ENCODE results near the gene DEPDC5. TPM values are rescaled to one million over a fixed set of nuclear protein-coding genes. Genes with fewer than 3 reads are reported as not detected.
"Not testable (repeated sequence)": the region's sequence is repeated elsewhere in the genome, so short reads cannot be mapped to it uniquely, and the experiment has no call there.

The DEPDC5 gene
- total RNA-seq, 2 donors from 2014 or later, result 31.9 to 43.2 TPM

DNA sequence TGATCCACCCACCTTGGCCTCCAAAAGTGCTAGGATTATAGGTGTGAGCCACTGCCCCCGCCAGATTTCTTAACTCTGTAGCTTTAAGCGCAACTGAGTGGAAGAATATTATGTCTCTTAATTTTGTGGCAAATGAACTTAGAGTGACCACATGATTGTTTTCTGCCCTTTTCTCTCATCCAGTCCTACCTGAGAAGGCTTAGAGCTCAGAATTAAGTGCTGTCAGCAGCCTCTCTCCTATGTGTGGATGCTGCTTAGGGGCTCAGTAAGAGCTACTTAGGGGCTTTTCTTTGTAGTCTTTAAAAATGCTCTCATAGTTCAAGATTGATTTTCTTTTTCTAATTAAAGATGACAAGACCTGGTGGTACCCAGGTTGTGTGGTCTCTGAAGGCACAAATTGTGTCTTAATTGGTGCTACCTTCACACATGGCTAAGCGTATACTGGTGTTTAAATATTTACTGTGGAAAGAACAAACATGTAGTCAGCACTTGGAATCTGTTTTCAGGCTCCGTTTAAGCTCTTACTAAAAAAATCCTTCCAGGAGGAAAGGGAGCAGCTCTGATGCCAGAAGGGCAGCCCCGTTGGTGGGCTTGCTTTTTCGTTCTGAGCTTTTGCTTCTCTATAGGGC is 59.3 kb downstream of the DEPDC5 start:
- Histone ChIP-seq H3K4me1 (ENCODE audit: control insufficient read depth, insufficient read depth, low read length) (no peaks in the 10 kb centered on the region), H3K4me3 (ENCODE audit: low read length) (no peak overlapping the region), H3K9me3 (ENCODE audit: control insufficient read depth, low read length) (no peaks in the 10 kb centered on the region), H3K36me3 (ENCODE audit: control insufficient read depth, insufficient read depth, low read length) (peaks cover 58% of the 10 kb centered on the region), H3K27ac (ENCODE audit: low read depth, low read length) (no peak overlapping the region), H3K9ac (ENCODE audit: extremely low read depth, low read length, poor library complexity, severe bottlenecking) (peak overlapping the region; percentile 20), H3K27me3 (ENCODE audit: control insufficient read depth, insufficient read depth, low read length, poor library complexity, severe bottlenecking) (no peaks in the 10 kb centered on the region)
- Mint-ChIP-seq H3K27me3 (ENCODE audit: insufficient read depth) (no peaks in the 10 kb centered on the region), H3K4me1 (peaks cover 6% of the 10 kb centered on the region), H3K27ac (peak overlapping the region; percentile 72), H3K4me3 (no peak overlapping the region), H3K36me3 (ENCODE audit: low read depth) (peaks cover 61% of the 10 kb centered on the region), H3K9me3 (no peaks in the 10 kb centered on the region)
- TF ChIP-seq, protein P1, sequence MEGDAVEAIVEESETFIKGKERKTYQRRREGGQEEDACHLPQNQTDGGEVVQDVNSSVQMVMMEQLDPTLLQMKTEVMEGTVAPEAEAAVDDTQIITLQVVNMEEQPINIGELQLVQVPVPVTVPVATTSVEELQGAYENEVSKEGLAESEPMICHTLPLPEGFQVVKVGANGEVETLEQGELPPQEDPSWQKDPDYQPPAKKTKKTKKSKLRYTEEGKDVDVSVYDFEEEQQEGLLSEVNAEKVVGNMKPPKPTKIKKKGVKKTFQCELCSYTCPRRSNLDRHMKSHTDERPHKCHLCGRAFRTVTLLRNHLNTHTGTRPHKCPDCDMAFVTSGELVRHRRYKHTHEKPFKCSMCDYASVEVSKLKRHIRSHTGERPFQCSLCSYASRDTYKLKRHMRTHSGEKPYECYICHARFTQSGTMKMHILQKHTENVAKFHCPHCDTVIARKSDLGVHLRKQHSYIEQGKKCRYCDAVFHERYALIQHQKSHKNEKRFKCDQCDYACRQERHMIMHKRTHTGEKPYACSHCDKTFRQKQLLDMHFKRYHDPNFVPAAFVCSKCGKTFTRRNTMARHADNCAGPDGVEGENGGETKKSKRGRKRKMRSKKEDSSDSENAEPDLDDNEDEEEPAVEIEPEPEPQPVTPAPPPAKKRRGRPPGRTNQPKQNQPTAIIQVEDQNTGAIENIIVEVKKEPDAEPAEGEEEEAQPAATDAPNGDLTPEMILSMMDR (conservative IDR thresholded peaks at IDR 0.05), result no peak
- no peak for DNase-seq
- WGBS, 2 experiments (ENCODE audit: insufficient coverage in 1 of 2, insufficient read length in 1 of 2), result 94% methylated on average over 6 of the region's 6 CpGs

DNA sequence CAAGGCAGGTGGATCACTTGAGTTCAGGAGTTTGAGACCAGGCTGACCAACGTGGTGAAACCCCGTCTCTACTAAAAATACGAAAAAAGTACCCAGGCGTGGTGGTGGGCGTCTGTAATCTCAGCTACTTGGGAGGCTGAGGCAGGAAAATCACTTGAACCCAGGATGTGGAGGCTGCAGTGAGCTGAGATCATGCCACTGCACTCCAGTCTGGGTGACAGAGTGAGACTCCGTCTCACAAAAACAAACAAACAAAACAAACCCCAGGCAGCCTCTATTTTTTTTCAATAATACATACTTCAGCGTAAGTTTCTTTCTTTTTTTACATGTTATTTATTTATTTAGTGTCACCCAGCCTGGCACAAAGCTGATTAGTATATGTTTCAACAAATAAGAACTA is 60.1 kb downstream of the DEPDC5 start:
- H3K9me3 Mint-ChIP-seq; DNase-seq; H3K9me3 ChIP-seq (ENCODE audit: control insufficient read depth, low read length); H3K4me1 ChIP-seq (ENCODE audit: control insufficient read depth, insufficient read depth, low read length); H3K9ac ChIP-seq (ENCODE audit: extremely low read depth, low read length, poor library complexity, severe bottlenecking); H3K4me3 Mint-ChIP-seq; H3K27me3 Mint-ChIP-seq (ENCODE audit: insufficient read depth); H3K4me3 ChIP-seq (ENCODE audit: low read length); H3K27me3 ChIP-seq (ENCODE audit: control insufficient read depth, insufficient read depth, low read length, poor library complexity, severe bottlenecking); H3K4me1 Mint-ChIP-seq; H3K27ac ChIP-seq (ENCODE audit: low read depth, low read length): not testable (repeated sequence)
- 93 to 94% methylated on average over 5 to 6 of the region's 7 CpGs for WGBS, 2 experiments (ENCODE audit: insufficient coverage in 1 of 2, insufficient read length in 1 of 2)
- peak overlapping the region; percentile 26 for H3K27ac Mint-ChIP-seq
- peaks cover 69% of the 10 kb centered on the region for H3K36me3 Mint-ChIP-seq (ENCODE audit: low read depth)
- peaks cover 66% of the 10 kb centered on the region for H3K36me3 ChIP-seq (ENCODE audit: control insufficient read depth, insufficient read depth, low read length)

DNA sequence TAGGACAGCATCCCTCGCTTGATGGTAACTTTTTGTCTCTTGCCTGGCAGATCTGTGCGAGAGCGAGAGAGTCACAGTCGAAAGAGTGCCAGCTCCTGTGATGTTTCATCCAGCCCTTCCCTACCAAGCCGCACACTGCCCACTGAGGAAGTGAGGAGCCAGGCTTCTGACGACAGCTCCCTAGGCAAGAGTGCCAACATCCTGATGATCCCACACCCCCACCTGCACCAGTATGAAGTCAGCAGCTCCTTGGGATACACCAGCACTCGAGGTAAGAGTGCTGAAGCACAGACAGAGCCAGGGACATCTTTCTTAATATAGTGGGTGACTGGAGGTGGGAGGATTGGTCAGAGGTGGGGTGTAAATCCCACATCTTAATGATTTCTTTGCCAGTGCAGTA is 61.1 kb downstream of the DEPDC5 start:
- no peaks in the 10 kb centered on the region for H3K9me3 ChIP-seq (ENCODE audit: control insufficient read depth, low read length)
- H3K36me3 Mint-ChIP-seq (ENCODE audit: low read depth), result peaks cover 72% of the 10 kb centered on the region
- H3K36me3 ChIP-seq (ENCODE audit: control insufficient read depth, insufficient read depth, low read length), result peaks cover 68% of the 10 kb centered on the region
- no peaks in the 10 kb centered on the region for H3K9me3 Mint-ChIP-seq
- H3K4me1 ChIP-seq (ENCODE audit: control insufficient read depth, insufficient read depth, low read length), result no peaks in the 10 kb centered on the region
- H3K27ac ChIP-seq (ENCODE audit: low read depth, low read length), result no peak overlapping the region
- H3K27me3 ChIP-seq (ENCODE audit: control insufficient read depth, insufficient read depth, low read length, poor library complexity, severe bottlenecking), result no peaks in the 10 kb centered on the region
- H3K4me1 Mint-ChIP-seq, result peaks cover 6% of the 10 kb centered on the region
- no peak overlapping the region for H3K4me3 Mint-ChIP-seq
- 89 to 96% methylated on average over 3 to 7 of the region's 7 CpGs for WGBS, 2 experiments (ENCODE audit: insufficient coverage in 1 of 2, insufficient read length in 1 of 2)
- H3K9ac ChIP-seq (ENCODE audit: extremely low read depth, low read length, poor library complexity, severe bottlenecking), result no peak overlapping the region
- H3K4me3 ChIP-seq (ENCODE audit: low read length), result no peak overlapping the region
- no peak overlapping the region for H3K27ac Mint-ChIP-seq
- TF ChIP-seq, protein P1 (conservative IDR thresholded peaks at IDR 0.05), result no peak
- no peaks in the 10 kb centered on the region for H3K27me3 Mint-ChIP-seq (ENCODE audit: insufficient read depth)
- DNase-seq, result no peak

DNA sequence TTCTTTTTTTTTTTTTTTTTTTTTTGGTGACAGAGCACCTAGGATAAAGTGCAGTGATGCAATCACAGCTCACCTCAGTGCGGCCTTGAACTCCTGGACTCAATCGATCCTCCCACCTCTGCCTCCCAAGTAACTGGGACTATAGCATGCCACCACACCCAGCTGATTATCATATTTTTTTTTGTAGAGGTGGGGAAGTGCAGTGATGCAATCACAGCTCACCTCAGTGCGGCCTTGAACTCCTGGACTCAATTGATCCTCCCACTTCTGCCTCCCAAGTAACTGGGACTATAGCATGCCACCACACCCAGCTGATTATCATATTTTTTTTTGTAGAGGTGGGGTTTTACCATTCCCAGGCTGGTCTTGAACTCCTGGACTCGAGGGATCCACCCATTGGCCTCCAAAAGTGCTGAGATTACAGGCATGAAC is 61.6 kb downstream of the DEPDC5 start:
- H3K36me3 Mint-ChIP-seq (ENCODE audit: low read depth), result peaks cover 68% of the 10 kb centered on the region
- not testable (repeated sequence) for H3K27ac ChIP-seq (ENCODE audit: low read depth, low read length); H3K9ac ChIP-seq (ENCODE audit: extremely low read depth, low read length, poor library complexity, severe bottlenecking); H3K9me3 Mint-ChIP-seq; DNase-seq; H3K4me3 Mint-ChIP-seq; H3K4me1 Mint-ChIP-seq; H3K4me3 ChIP-seq (ENCODE audit: low read length); H3K27ac Mint-ChIP-seq; H3K27me3 ChIP-seq (ENCODE audit: control insufficient read depth, insufficient read depth, low read length, poor library complexity, severe bottlenecking); H3K4me1 ChIP-seq (ENCODE audit: control insufficient read depth, insufficient read depth, low read length); H3K27me3 Mint-ChIP-seq (ENCODE audit: insufficient read depth); H3K9me3 ChIP-seq (ENCODE audit: control insufficient read depth, low read length)
- peaks cover 65% of the 10 kb centered on the region for H3K36me3 ChIP-seq (ENCODE audit: control insufficient read depth, insufficient read depth, low read length)
- 73 to 94% methylated on average over 2 to 3 of the region's 4 CpGs for WGBS, 2 experiments (ENCODE audit: insufficient coverage in 1 of 2, insufficient read length in 1 of 2)
